ENCODE results near the gene CDK5. TPM values are rescaled to one million over a fixed set of nuclear protein-coding genes. Genes with fewer than 3 reads are reported as not detected.
A peak's percentile ranks its signal among the peaks of the same experiment; 100 is the strongest.

The CDK5 gene
- total and polyA plus RNA-seq, 9 of the 15 experiments (the other 6 are each of a cell fraction or from before 2014, with no cell fraction given): 3.2 to 38.0 (median 27.5) TPM

- 0 out of 2 replicates have a peak, but pooled peaks have one; percentile 47 for TF ChIP-seq STAT6 (CRISPR knock-in tag; IDR thresholded peaks at IDR 0.05)
- no peak for TF ChIP-seq ZBTB43 (CRISPR knock-in tag; IDR thresholded peaks at IDR 0.05)
- no peak for TF ChIP-seq RBM14 (IDR thresholded peaks at IDR 0.05; ENCODE audit: borderline replicate concordance, insufficient read depth, low read depth, low read length)
- TF ChIP-seq AFF4 (CRISPR knock-in tag; IDR thresholded peaks at IDR 0.05): 0 out of 2 replicates have a peak, but pooled peaks have one; percentile 35
- TF ChIP-seq TEAD4 (IDR thresholded peaks at IDR 0.05; ENCODE audit: low read length): no peak
- 0 out of 2 replicates have a peak, but pooled peaks have one; percentile 52 for TF ChIP-seq TEAD4 (CRISPR knock-in tag; IDR thresholded peaks at IDR 0.05; ENCODE audit: borderline replicate concordance)
- TF ChIP-seq NFIC (IDR thresholded peaks at IDR 0.05): no peak
- TF ChIP-seq MLLT1 (IDR thresholded peaks at IDR 0.05): peak in 1 of 2 experiments; percentile 66; a peak in 1 of 4 replicates
- TF ChIP-seq, protein P1, sequence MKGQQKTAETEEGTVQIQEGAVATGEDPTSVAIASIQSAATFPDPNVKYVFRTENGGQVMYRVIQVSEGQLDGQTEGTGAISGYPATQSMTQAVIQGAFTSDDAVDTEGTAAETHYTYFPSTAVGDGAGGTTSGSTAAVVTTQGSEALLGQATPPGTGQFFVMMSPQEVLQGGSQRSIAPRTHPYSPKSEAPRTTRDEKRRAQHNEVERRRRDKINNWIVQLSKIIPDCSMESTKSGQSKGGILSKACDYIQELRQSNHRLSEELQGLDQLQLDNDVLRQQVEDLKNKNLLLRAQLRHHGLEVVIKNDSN (CRISPR knock-in tag; IDR thresholded peaks at IDR 0.05): peak; percentile 8; the same call in 1 of the 2 replicates
- TF ChIP-seq ZBTB17 (CRISPR knock-in tag; IDR thresholded peaks at IDR 0.05): peak; percentile 87
- 0 out of 2 replicates have a peak, but pooled peaks have one; percentile 6 for TF ChIP-seq THRAP3 (IDR thresholded peaks at IDR 0.05; ENCODE audit: borderline replicate concordance)
- TF ChIP-seq ZFX (CRISPR knock-in tag; IDR thresholded peaks at IDR 0.05): no peak
- no peak for TF ChIP-seq ZNF24 (IDR thresholded peaks at IDR 0.05)
- TF ChIP-seq RBM22 (IDR thresholded peaks at IDR 0.05; ENCODE audit: low read depth, low read length, poor library complexity, severe bottlenecking): peak; percentile 55
These were observed 21.7 kb upstream of the CDK5 start (continued) for GRCh38 chr7:151079199-151079910.

Data from K562 (cell line).